ENCODE measurements around the gene MED15.

- TF ChIP-seq CTCF (conservative IDR thresholded peaks at IDR 0.05; ENCODE audit: low read length) (no peak), EZH2phosphoT487 (IDR thresholded peaks at IDR 0.05; ENCODE audit: borderline replicate concordance) (no peak)
These were observed 83.3 kb downstream of the MED15 start for GRCh38 chr22:20590477-20591294.
